Activated CD4-positive, alpha-beta T cell treated with anti-CD3 and anti-CD28 coated beads, Interleukin-2, amount 10 ng/mL, durations not matched to agents 7 days and 5 days (primary cell): ENCODE measurements around the gene IQGAP3. TPM values are rescaled to one million over a fixed set of nuclear protein-coding genes. Genes with fewer than 3 reads are reported as not detected.

Experiments used
- CTCF ChIA-PET: fragments of 350-600 bp; sonication (Branson Sonifier 250); formaldehyde crosslinking; loops from one replicate; lab custom pipeline; 2021; ENCODE audit warnings: antibody characterized with exemption; lab: Charles Lee
- POLR2A ChIA-PET: fragments of 350-600 bp; sonication (Branson Sonifier 250); formaldehyde crosslinking; loops from one replicate; lab custom pipeline; 2021; ENCODE audit warnings: antibody characterized with exemption; lab: Charles Lee
- DNase-seq: peaks from one replicate; pipeline ENCODE4 v3.0.0-alpha.2; 2020
- H3K27ac Mint-ChIP-seq: one replicate; pipeline ENCODE4 v1.8.0; 2021; ENCODE audit warnings: mild to moderate bottlenecking, moderate library complexity, mixed read lengths
- H3K27me3 Mint-ChIP-seq: one replicate; pipeline ENCODE4 v1.8.0; 2021; ENCODE audit warnings: mixed read lengths
- H3K36me3 Mint-ChIP-seq: one replicate; pipeline ENCODE4 v1.8.0; 2021; ENCODE audit warnings: low read depth, mixed read lengths
- H3K4me1 Mint-ChIP-seq: one replicate; pipeline ENCODE4 v1.8.0; 2021; ENCODE audit warnings: mixed read lengths
- H3K4me3 Mint-ChIP-seq: one replicate; pipeline ENCODE4 v1.8.0; 2021; ENCODE audit warnings: mild to moderate bottlenecking, moderate library complexity, mixed read lengths
- H3K9me3 Mint-ChIP-seq: one replicate; pipeline ENCODE4 v1.8.0; 2021; ENCODE audit warnings: mixed read lengths
- total RNA-seq, 2 experiments: library from RNA; stranded (reverse); gene quantifications; one replicate each; pipeline ENCODE4 v1.2.3, GENCODE V29; 2021

Gene IQGAP3
- total RNA-seq, 2 experiments from 2014 or later = 25.2 to 25.5 TPM

GRCh38 chr1:156509424-156510034 is 62.8 kb downstream of the IQGAP3 start:
- DNase-seq = no peak
- peaks cover 5% of the 10 kb centered on the region for H3K36me3 Mint-ChIP-seq
- H3K27me3 Mint-ChIP-seq = no peaks in the 10 kb centered on the region
- peak overlapping the region; percentile 55 for H3K27ac Mint-ChIP-seq
- H3K4me3 Mint-ChIP-seq = no peak overlapping the region
- H3K9me3 Mint-ChIP-seq = peaks cover 2% of the 10 kb centered on the region
- ChIA-PET CTCF (interaction anchor here (1.2 to 2.6 kb wide), 6 partner anchors 9 to 115 kb away, joined by 3 to 9 read pairs (median 7); partner anchors contain the start of gene MEF2D), POLR2A (no interaction called here)
- H3K4me1 Mint-ChIP-seq = peaks cover 56% of the 10 kb centered on the region

GRCh38 chr1:156508955-156509234 is 63.5 kb downstream of the IQGAP3 start:
- POLR2A ChIA-PET = no interaction called here
- H3K27ac Mint-ChIP-seq = peak overlapping the region; percentile 84
- no peak overlapping the region for H3K4me3 Mint-ChIP-seq

GRCh38 chr1:156508205-156508954 is 64.0 kb downstream of the IQGAP3 start:
- ChIA-PET CTCF (interaction anchor here (0.6 to 2.6 kb wide), 12 partner anchors 9 to 384 kb away, joined by 3 to 9 read pairs (median 4); partner anchors contain the start of genes ISG20L2 and METTL25B), POLR2A (no interaction called here)
- Mint-ChIP-seq H3K36me3 (peaks cover 12% of the 10 kb centered on the region), H3K4me1 (peaks cover 67% of the 10 kb centered on the region), H3K27me3 (no peaks in the 10 kb centered on the region), H3K4me3 (peak overlapping the region; percentile 6), H3K27ac (peak overlapping the region; percentile 84), H3K9me3 (peaks cover 2% of the 10 kb centered on the region)
- no peak for DNase-seq

More at GRCh38 chr1:156508955-156509234, 63.5 kb downstream of the IQGAP3 start:
- H3K36me3 Mint-ChIP-seq = peaks cover 10% of the 10 kb centered on the region
- no peak for DNase-seq
- no peaks in the 10 kb centered on the region for H3K27me3 Mint-ChIP-seq
- CTCF ChIA-PET = interaction anchor here (0.6 to 2.6 kb wide), 10 partner anchors 8 to 384 kb away, joined by 3 to 9 read pairs (median 6); partner anchors contain the start of gene MEF2D
- H3K4me1 Mint-ChIP-seq = peaks cover 62% of the 10 kb centered on the region
- H3K9me3 Mint-ChIP-seq = peaks cover 2% of the 10 kb centered on the region

GRCh38 chr1:156506450-156506849 is 65.9 kb downstream of the IQGAP3 start:
- Mint-ChIP-seq H3K27ac (peak overlapping the region; percentile 99), H3K4me1 (peaks cover 78% of the 10 kb centered on the region), H3K36me3 (peaks cover 14% of the 10 kb centered on the region), H3K9me3 (peaks cover 4% of the 10 kb centered on the region), H3K27me3 (no peaks in the 10 kb centered on the region), H3K4me3 (no peak overlapping the region)
- ChIA-PET POLR2A (no interaction called here), CTCF (interaction anchor here (2.4 kb wide), 1 partner anchor 10 kb away, joined by 9 read pairs; no protein-coding TSS in a partner anchor)
- DNase-seq = no peak

- Mint-ChIP-seq H3K36me3 (peaks cover 14% of the 10 kb centered on the region), H3K4me3 (peak overlapping the region; percentile 69), H3K9me3 (peaks cover 4% of the 10 kb centered on the region), H3K27ac (peak overlapping the region; percentile 99), H3K4me1 (peaks cover 80% of the 10 kb centered on the region), H3K27me3 (no peaks in the 10 kb centered on the region)
- CTCF ChIA-PET = interaction anchor here (1.3 to 5.3 kb wide), 2 partner anchors 18 to 25 kb away, joined by 5 to 33 read pairs; no protein-coding TSS in a partner anchor
- DNase-seq = no peak
- POLR2A ChIA-PET = no interaction called here
Observed at GRCh38 chr1:156505679-156506298, 66.6 kb downstream of the IQGAP3 start.

- peaks cover 4% of the 10 kb centered on the region for H3K9me3 Mint-ChIP-seq
- ChIA-PET POLR2A (interaction anchor here (0.6 to 0.9 kb wide), 3 partner anchors 11 to 33 kb away, joined by 3 read pairs; no protein-coding TSS in a partner anchor), CTCF (interaction anchor here (0.6 to 5.3 kb wide), 10 partner anchors 8 to 172 kb away, joined by 3 to 33 read pairs (median 4); no protein-coding TSS in a partner anchor)
Observed at GRCh38 chr1:156504821-156505678, 67.3 kb downstream of the IQGAP3 start.

GRCh38 chr1:156504438-156504813 is 67.9 kb downstream of the IQGAP3 start:
- CTCF ChIA-PET = interaction anchor here (0.6 to 5.3 kb wide), 11 partner anchors 9 to 171 kb away, joined by 3 to 33 read pairs (median 4); no protein-coding TSS in a partner anchor
- POLR2A ChIA-PET = interaction anchor here (0.6 to 0.9 kb wide), 3 partner anchors 12 to 32 kb away, joined by 3 read pairs; no protein-coding TSS in a partner anchor
- peak overlapping the region; percentile 69 for H3K4me3 Mint-ChIP-seq
- no peaks in the 10 kb centered on the region for H3K27me3 Mint-ChIP-seq
- peaks cover 74% of the 10 kb centered on the region for H3K4me1 Mint-ChIP-seq
- peaks cover 16% of the 10 kb centered on the region for H3K36me3 Mint-ChIP-seq
- H3K9me3 Mint-ChIP-seq = peaks cover 4% of the 10 kb centered on the region
- H3K27ac Mint-ChIP-seq = peak overlapping the region; percentile 99
- peak; percentile 53 for DNase-seq

More at GRCh38 chr1:156504821-156505678, 67.3 kb downstream of the IQGAP3 start:
- Mint-ChIP-seq H3K4me3 (peak overlapping the region; percentile 69), H3K4me1 (peaks cover 77% of the 10 kb centered on the region), H3K36me3 (peaks cover 16% of the 10 kb centered on the region), H3K27me3 (no peaks in the 10 kb centered on the region), H3K27ac (peak overlapping the region; percentile 99)
- peak; percentile 99 for DNase-seq

GRCh38 chr1:156503698-156504437 is 68.5 kb downstream of the IQGAP3 start:
- Mint-ChIP-seq H3K27ac (peak overlapping the region; percentile 99), H3K4me3 (peak overlapping the region; percentile 69), H3K4me1 (peaks cover 71% of the 10 kb centered on the region), H3K36me3 (peaks cover 16% of the 10 kb centered on the region), H3K27me3 (no peaks in the 10 kb centered on the region), H3K9me3 (peaks cover 4% of the 10 kb centered on the region)
- ChIA-PET POLR2A (no interaction called here), CTCF (interaction anchor here (0.9 to 5.3 kb wide), 5 partner anchors 13 to 58 kb away, joined by 3 to 33 read pairs (median 4); no protein-coding TSS in a partner anchor)
- DNase-seq = no peak

- peak overlapping the region; percentile 99 for H3K27ac Mint-ChIP-seq
- H3K4me1 Mint-ChIP-seq = peaks cover 71% of the 10 kb centered on the region
- H3K9me3 Mint-ChIP-seq = peaks cover 4% of the 10 kb centered on the region
- H3K4me3 Mint-ChIP-seq = no peak overlapping the region
- no peaks in the 10 kb centered on the region for H3K27me3 Mint-ChIP-seq
- H3K36me3 Mint-ChIP-seq = peaks cover 16% of the 10 kb centered on the region
- DNase-seq = no peak
- POLR2A ChIA-PET = no interaction called here
- CTCF ChIA-PET = interaction anchor here (1.3 to 5.3 kb wide), 3 partner anchors 13 to 45 kb away, joined by 3 to 33 read pairs (median 10); no protein-coding TSS in a partner anchor
Observed at GRCh38 chr1:156502894-156503697, 69.3 kb downstream of the IQGAP3 start.

GRCh38 chr1:156502391-156502893 is 69.9 kb downstream of the IQGAP3 start:
- peaks cover 4% of the 10 kb centered on the region for H3K9me3 Mint-ChIP-seq
- CTCF ChIA-PET = interaction anchor here (1.1 to 5.3 kb wide), 7 partner anchors 14 to 157 kb away, joined by 3 to 33 read pairs (median 4); no protein-coding TSS in a partner anchor
- POLR2A ChIA-PET = no interaction called here
- peaks cover 71% of the 10 kb centered on the region for H3K4me1 Mint-ChIP-seq
- peaks cover 16% of the 10 kb centered on the region for H3K36me3 Mint-ChIP-seq
- no peak for DNase-seq
- peak overlapping the region; percentile 87 for H3K4me3 Mint-ChIP-seq
- H3K27me3 Mint-ChIP-seq = no peaks in the 10 kb centered on the region
- peak overlapping the region; percentile 99 for H3K27ac Mint-ChIP-seq
